Smooth muscle cell of the brain vasculature (primary cell): Measurements from ENCODE around the gene LRP1-AS.

ENCODE experiments used
- DNase-seq: peaks from one replicate; pipeline ENCODE4 v3.0.0-alpha.2; 2012; ENCODE audit warnings: low read depth, low spot score

The LRP1-AS gene

GRCh38 chr12:57141249-57141648 lies 6.2 kb downstream of the LRP1-AS start:
- DNase-seq, result no peak

- DNase-seq, result no peak
Observed at GRCh38 chr12:57139796-57140649, 7.4 kb downstream of the LRP1-AS start.

- DNase-seq, result no peak
Observed at GRCh38 chr12:57138526-57139272, 8.7 kb downstream of the LRP1-AS start.

DNA sequence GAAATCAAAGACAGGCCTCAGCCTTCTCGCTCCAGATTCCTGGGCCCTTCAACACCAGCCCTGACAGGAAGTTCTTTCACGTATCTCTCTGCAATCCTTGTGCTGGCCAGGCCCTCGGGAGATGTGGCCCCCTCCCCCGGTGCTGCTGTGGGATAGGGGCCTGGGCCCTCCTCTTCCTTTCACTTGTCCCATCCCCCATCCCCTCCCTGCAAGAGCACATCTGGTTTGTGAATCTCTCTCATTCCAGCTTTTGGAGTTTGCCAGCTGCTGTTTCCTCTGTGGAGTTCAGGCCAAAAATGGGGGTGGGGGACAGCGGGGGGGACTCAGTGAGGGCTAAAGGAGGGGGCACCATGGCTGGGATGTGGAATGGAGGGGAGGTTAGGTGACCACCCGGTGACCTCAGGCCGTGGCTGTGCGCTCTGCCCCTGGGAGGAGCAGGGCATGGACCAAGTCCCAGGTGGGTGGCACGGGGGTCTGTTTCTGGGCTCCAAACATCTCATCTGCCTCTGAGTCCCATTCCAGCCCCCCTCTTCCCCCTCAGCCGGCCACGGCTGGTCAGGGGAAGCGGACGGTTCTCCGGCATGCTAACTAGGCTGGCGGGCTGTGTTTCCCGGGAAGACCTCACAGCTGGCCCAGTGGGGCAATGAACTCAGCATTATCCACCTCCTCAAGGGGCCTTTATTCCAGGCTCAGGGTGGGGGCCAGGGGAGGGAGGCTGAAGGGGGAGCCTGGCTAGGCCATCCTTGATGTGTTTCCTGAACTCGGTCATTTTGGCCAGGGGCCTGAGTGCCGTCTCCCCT lies 11.7 kb downstream of the LRP1-AS start:
- no peak for DNase-seq

GRCh38 chr12:57134949-57135348 lies 12.5 kb downstream of the LRP1-AS start:
- DNase-seq, result no peak

DNA sequence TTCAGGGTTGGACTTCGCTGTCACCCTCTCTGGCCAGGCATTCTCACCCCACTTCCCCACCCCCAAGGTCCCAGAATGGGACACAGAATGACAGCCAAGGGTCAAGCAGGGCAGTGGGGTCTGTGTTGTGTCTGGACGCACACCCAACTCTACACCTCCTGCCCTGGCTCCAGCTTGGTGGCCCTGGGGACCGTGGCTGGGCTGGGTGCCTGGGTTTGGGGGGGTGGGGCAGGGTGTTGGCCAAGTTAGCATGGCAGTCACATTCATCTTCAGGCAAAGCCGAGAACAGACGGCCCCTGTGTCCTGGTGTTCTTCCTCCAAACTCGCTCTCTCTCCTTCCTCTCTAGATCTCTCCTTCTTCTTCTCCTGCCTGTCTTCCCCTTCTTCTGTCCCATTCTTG lies 13.5 kb downstream of the LRP1-AS start:
- no peak for DNase-seq

- no peak for DNase-seq
Observed at GRCh38 chr12:57133013-57133569, 14.3 kb downstream of the LRP1-AS start.

DNA sequence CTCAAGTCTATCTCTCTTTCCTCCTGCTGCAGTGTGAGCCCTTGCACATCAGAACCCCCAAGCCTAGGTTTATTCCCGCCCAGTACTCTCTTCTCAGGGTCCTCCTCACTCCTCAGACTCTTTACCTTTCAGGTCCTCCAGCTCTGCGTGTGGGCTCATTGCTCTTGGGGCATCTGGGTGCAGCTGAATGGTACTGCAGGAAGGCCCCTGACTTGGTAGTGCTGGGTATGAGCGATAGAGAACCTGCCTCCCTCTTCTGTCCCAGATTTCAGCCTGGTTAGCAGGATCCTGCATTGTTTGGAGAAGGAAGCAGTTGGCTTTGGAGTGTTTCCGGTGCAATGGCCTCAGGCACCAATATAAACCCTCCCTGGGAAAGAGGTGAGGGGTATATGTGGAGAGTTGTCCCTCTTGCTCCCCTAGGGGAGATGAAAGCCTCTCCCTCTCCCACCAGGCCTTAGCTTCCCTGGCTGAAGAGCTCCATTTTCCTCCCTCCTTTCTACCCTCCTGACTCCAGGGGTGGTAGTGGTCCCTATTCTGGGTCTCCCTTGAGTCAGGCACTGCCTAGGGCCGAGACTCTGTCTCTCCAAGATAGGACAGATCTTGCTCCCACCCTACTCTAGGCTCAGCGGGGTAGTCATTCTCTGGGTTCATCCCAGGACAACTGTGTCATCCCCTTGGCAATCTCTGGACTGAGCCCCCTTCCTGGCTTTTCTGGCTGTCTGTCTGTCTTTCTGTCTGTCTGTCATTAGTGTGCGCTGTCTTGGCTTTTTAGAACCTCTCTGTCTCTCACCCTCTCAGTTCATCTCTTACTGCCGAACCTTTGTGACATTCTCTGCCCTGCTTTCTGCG lies 15.3 kb downstream of the LRP1-AS start:
- DNase-seq, result no peak

GRCh38 chr12:57130941-57131340 lies 16.5 kb downstream of the LRP1-AS start:
- DNase-seq, result no peak

GRCh38 chr12:57129889-57130288 lies 17.5 kb downstream of the LRP1-AS start:
- no peak for DNase-seq

DNA sequence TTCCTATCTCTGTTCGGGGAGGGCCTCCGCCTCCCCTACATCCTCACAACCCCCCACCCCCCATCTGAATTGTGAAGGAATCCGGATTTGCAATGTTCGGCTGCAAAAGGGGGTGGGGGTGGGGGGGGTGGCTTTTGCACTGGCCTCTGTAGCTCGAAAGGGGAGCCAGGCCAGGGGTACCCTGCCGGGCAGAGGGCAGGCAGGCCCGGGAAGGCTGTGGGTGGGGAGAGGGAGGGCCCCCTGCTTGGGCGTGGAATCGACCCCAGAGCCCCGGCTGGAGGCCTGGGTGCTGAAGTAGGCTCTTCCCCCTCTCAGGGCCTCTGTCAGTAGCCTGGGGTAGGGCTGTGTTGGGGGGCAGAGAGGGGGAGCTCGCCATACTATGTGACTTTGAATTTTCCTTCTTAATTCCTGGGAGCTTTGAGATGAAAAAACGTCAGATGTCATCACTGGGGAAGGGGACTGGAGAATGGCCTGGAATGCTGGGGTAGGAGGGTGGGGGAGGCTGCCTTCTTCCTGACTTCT lies 18.0 kb downstream of the LRP1-AS start:
- no peak for DNase-seq

DNA sequence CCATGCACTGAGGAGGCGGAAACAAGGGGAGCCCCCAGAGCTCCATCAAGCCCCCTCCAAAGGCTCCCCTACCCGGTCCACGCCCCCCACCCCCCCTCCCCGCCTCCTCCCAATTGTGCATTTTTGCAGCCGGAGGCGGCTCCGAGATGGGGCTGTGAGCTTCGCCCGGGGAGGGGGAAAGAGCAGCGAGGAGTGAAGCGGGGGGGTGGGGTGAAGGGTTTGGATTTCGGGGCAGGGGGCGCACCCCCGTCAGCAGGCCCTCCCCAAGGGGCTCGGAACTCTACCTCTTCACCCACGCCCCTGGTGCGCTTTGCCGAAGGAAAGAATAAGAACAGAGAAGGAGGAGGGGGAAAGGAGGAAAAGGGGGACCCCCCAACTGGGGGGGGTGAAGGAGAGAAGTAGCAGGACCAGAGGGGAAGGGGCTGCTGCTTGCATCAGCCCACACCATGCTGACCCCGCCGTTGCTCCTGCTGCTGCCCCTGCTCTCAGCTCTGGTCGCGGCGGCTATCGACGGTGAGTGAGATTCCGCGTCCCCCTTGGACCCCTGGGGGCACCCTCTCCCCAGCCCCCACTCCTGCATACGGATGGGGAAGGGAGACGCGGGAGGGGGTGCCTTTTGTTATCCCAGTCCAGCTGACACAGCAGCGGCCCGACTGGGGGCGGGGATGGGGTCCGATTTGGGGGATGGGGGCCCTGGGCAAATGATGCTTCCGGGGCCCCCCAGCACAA lies 18.7 kb downstream of the LRP1-AS start:
- DNase-seq, result no peak

- DNase-seq, result peak; percentile 73
Observed at GRCh38 chr12:57127726-57128518, 19.5 kb downstream of the LRP1-AS start, which contains the start of gene LRP1. LRP1 (plus strand) TSS chr12:57128483; CDS start chr12:57128965, 482 bp downstream.

- no peak for DNase-seq
Observed at GRCh38 chr12:57127101-57127725, 20.2 kb downstream of the LRP1-AS start.

DNA sequence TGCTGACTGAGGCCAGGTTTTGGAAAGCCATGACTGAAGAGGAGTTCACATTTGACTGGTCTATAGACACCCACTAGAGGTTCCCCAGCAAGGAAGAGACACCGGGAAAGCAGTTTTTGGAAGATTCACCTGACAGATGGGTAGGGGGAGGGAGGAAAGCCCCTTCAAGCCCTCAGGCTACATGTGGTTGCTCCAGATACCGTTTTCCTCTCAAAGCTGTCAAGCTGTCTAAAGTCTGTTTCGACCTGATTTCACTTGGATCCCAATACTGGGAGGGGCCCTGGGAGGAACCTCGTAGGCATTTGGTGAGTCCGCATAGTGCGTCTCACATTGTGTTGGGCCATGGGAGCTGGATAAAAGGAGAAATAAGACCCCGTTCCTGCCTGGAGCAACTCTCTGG lies 20.9 kb downstream of the LRP1-AS start:
- DNase-seq, result no peak

DNA sequence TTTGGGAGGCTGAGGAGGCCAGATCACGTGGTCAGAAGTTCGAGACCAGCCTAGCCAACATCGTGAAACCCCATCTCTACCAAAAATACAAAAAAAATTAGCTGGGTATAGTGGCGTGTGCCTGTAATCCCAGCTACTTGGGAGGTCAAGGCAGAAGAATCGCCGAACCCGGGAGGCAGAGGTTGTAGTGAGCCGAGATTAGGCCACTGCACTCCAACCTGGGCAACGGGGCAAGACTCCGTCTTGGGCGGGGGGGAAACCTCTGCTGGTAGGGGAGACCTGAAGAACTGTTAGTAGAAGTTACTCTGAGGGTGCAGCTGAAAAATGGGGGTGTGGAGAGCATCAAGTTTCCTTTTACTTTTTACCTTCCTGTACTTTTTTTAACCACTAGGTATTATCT lies 21.4 kb downstream of the LRP1-AS start:
- no peak for DNase-seq

- DNase-seq, result no peak
Observed at GRCh38 chr12:57124261-57124877, 23.1 kb downstream of the LRP1-AS start.

DNA sequence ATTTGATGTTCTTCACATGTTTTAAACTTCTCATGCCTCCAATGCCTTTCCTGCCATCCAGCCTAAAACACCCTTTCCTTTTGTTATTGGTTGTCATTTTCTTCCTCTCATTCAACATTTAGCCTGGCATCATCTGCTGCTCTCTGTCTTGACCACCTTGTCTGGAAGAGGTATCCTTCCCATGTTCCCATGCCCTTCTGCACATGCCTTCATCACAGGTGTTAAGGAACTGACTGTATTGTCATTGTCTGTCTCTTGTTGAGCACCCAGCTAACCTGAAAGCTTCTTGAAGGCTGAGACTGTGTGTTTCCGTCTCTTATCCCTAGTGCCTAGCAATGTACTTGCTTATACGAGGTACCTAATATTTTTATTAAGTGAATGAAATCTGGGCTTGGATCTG lies 23.6 kb downstream of the LRP1-AS start:
- no peak for DNase-seq
